Measurements from ENCODE around the gene ARMC9. TPM values are rescaled to one million over a fixed set of nuclear protein-coding genes. Genes with fewer than 3 reads are reported as not detected.

The ARMC9 gene
- total and polyA plus RNA-seq, 2 of the 13 experiments (the other 11 are each of a cell fraction or from before 2014, with no cell fraction given): 9.1 to 12.8 TPM

DNA sequence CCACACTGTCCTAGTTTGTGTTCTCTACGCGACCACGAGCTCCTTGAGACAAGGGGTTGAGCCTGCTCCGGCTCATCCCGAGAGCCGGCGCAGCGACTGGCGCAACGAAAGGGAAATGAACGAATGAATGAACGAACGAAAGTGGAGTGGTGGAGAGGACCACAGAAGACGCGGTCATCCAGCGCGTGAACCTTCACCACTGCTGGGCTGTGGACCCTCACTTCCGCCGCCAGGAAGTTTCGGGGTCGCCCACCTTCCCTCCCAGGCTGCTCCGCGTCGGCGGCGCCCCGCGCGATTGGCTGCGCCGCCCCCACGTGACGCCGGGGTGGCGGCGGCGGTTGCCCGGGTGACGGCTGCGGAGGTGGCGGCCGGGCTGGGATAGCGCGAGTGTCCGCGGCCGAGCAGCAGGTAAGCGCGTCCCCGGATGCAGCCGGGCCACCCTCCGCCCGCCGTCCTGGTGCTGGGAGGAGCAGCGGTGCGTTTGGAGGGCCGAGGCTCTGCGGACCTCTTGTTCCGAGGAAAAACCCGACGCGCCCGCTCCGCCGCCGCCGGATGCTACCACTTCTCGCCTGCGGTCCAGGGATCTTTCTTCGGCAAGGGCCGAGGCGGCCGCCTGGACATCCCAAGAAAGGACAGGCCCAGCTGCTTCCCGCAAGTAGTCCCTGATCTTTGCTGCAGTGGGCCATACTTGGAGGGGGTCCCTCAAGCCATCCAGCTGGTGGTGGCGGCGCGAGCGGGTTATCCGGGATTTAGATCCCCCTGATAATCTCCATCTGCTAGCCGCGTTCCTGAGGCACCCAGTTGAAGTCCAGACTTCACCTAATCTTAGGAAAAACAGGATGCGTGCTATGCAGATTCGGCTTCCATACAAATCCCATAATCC lies at the start of gene ARMC9 (continued):
- TF ChIP-seq ZFP90 (CRISPR knock-in tag; IDR thresholded peaks at IDR 0.05; ENCODE audit: borderline replicate concordance) (no peak; the same call in 1 of the 2 replicates), ETV6 (CRISPR knock-in tag; conservative IDR thresholded peaks at IDR 0.05) (no peak; the same call in 1 of the 2 replicates), ZUFSP (CRISPR knock-in tag; IDR thresholded peaks at IDR 0.05; ENCODE audit: borderline replicate concordance) (no peak), GATAD1 (CRISPR knock-in tag; IDR thresholded peaks at IDR 0.05) (peak; percentile 84), ZFP37 (CRISPR knock-in tag; IDR thresholded peaks at IDR 0.05; ENCODE audit: borderline replicate concordance) (peak; percentile 85; the same call in 1 of the 2 replicates), TBL1XR1 (IDR thresholded peaks at IDR 0.05; ENCODE audit: borderline replicate concordance, low read length, partially characterized antibody) (no peak), RXRA (CRISPR knock-in tag; IDR thresholded peaks at IDR 0.05) (peak; percentile 28; the same call in 1 of the 2 replicates), MIER3 (CRISPR knock-in tag; IDR thresholded peaks at IDR 0.05; ENCODE audit: borderline replicate concordance) (no peak), SOX6 (IDR thresholded peaks at IDR 0.05) (no peak), SOX6 (CRISPR knock-in tag; IDR thresholded peaks at IDR 0.05) (peak; percentile 42), ZNF124 (CRISPR knock-in tag; IDR thresholded peaks at IDR 0.05) (no peak), JUN (CRISPR knock-in tag; IDR thresholded peaks at IDR 0.05) (peak; percentile 37; the same call in 1 of the 2 replicates), ZNF576 (CRISPR knock-in tag; IDR thresholded peaks at IDR 0.05) (no peak), HNF4G (IDR thresholded peaks at IDR 0.05; ENCODE audit: borderline replicate concordance, low read depth, low read length) (no peak), HNF4G (CRISPR knock-in tag; IDR thresholded peaks at IDR 0.05; ENCODE audit: borderline replicate concordance, low read depth) (0 out of 2 replicates have a peak, but pooled peaks have one; percentile 43), ZNF597 (CRISPR knock-in tag; IDR thresholded peaks at IDR 0.05) (no peak), ZMYM4 (CRISPR knock-in tag; IDR thresholded peaks at IDR 0.05) (peak; percentile 64; the same call in 1 of the 2 replicates), RCOR2 (CRISPR knock-in tag; IDR thresholded peaks at IDR 0.05) (no peak), ZNF253 (CRISPR knock-in tag; IDR thresholded peaks at IDR 0.05; ENCODE audit: borderline replicate concordance) (peak; percentile 54; the same call in 1 of the 2 replicates), FOXO4 (CRISPR knock-in tag; conservative IDR thresholded peaks at IDR 0.05) (0 out of 2 replicates have a peak, but pooled peaks have one; percentile 81), HNRNPL (IDR thresholded peaks at IDR 0.05; ENCODE audit: low read depth, low read length) (no peak), ZNF564 (CRISPR knock-in tag; IDR thresholded peaks at IDR 0.05) (peak; percentile 12; the same call in 1 of the 2 replicates), ZNF557 (CRISPR knock-in tag; IDR thresholded peaks at IDR 0.05) (no peak), GATA4 (IDR thresholded peaks at IDR 0.05; ENCODE audit: borderline replicate concordance, low read depth) (0 out of 2 replicates have a peak, but pooled peaks have one; percentile 25)
- TF ChIP-seq, protein P1, sequence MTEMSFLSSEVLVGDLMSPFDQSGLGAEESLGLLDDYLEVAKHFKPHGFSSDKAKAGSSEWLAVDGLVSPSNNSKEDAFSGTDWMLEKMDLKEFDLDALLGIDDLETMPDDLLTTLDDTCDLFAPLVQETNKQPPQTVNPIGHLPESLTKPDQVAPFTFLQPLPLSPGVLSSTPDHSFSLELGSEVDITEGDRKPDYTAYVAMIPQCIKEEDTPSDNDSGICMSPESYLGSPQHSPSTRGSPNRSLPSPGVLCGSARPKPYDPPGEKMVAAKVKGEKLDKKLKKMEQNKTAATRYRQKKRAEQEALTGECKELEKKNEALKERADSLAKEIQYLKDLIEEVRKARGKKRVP (CRISPR knock-in tag; IDR thresholded peaks at IDR 0.05): no peak

Data from HepG2 (cell line).